Endothelial cell (in vitro differentiated cells): Measurements from ENCODE around the gene TOR1B. TPM values are rescaled to one million over a fixed set of nuclear protein-coding genes. Genes with fewer than 3 reads are reported as not detected.
A peak's percentile ranks its signal among the peaks of the same experiment; 100 is the strongest.

ENCODE experiments used
- DNase-seq: peaks from one replicate; pipeline ENCODE4 v3.0.0; 2021; ENCODE audit warnings: low spot score
- H3K27ac Mint-ChIP-seq: one replicate; pipeline ENCODE4 v1.8.0; 2021; ENCODE audit warnings: mixed read lengths, inconsistent platforms; ENCODE audit not compliant: unreplicated experiment
- H3K27me3 Mint-ChIP-seq: one replicate; pipeline ENCODE4 v1.8.0; 2021; ENCODE audit warnings: mild to moderate bottlenecking, moderate library complexity, mixed read lengths, inconsistent platforms; ENCODE audit not compliant: unreplicated experiment
- H3K36me3 Mint-ChIP-seq: one replicate; pipeline ENCODE4 v1.8.0; 2021; ENCODE audit warnings: mild to moderate bottlenecking, low read depth, mixed read lengths, inconsistent platforms; ENCODE audit not compliant: unreplicated experiment
- H3K4me1 Mint-ChIP-seq: one replicate; pipeline ENCODE4 v1.8.0; 2021; ENCODE audit warnings: mild to moderate bottlenecking, mixed read lengths, inconsistent platforms; ENCODE audit not compliant: unreplicated experiment
- H3K4me3 Mint-ChIP-seq: one replicate; pipeline ENCODE4 v1.8.0; 2021; ENCODE audit warnings: mild to moderate bottlenecking, mixed read lengths, inconsistent platforms; ENCODE audit not compliant: unreplicated experiment
- H3K9me3 Mint-ChIP-seq: one replicate; pipeline ENCODE4 v1.8.0; 2021; ENCODE audit warnings: mixed read lengths, inconsistent platforms; ENCODE audit not compliant: unreplicated experiment
- total RNA-seq: library from RNA; stranded (reverse); fragmentation: NEBNext Ultra II Directional; extraction: Animal tissue kit (Norgen Biotek cat#: 25700); gene quantifications from one replicate; pipeline ENCODE4 v1.2.1, GENCODE V29; 2021; ENCODE audit not compliant: unreplicated experiment
- TF ChIP-seq, protein P1 (sequence below): fragments of 200-600 bp; sonication (generic); IDR thresholded peaks from one replicate; pipeline ENCODE4 v1.5.0; 2021; ENCODE audit warnings: antibody characterized with exemption; ENCODE audit not compliant: unreplicated experiment

TOR1B gene
- total RNA-seq, 1 donor from 2014 or later, result 22.8 TPM

GRCh38 chr9:129822898-129823541, 20.0 kb downstream of the TOR1B start:
- DNase-seq, result peak; percentile 38
- peak overlapping the region; percentile 90 for H3K4me3 Mint-ChIP-seq
- H3K9me3 Mint-ChIP-seq, result no peaks in the 10 kb centered on the region
- TF ChIP-seq, protein P1, sequence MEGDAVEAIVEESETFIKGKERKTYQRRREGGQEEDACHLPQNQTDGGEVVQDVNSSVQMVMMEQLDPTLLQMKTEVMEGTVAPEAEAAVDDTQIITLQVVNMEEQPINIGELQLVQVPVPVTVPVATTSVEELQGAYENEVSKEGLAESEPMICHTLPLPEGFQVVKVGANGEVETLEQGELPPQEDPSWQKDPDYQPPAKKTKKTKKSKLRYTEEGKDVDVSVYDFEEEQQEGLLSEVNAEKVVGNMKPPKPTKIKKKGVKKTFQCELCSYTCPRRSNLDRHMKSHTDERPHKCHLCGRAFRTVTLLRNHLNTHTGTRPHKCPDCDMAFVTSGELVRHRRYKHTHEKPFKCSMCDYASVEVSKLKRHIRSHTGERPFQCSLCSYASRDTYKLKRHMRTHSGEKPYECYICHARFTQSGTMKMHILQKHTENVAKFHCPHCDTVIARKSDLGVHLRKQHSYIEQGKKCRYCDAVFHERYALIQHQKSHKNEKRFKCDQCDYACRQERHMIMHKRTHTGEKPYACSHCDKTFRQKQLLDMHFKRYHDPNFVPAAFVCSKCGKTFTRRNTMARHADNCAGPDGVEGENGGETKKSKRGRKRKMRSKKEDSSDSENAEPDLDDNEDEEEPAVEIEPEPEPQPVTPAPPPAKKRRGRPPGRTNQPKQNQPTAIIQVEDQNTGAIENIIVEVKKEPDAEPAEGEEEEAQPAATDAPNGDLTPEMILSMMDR, result no peak
- H3K4me1 Mint-ChIP-seq, result peaks cover 19% of the 10 kb centered on the region
- peak overlapping the region; percentile 75 for H3K27ac Mint-ChIP-seq
- no peaks in the 10 kb centered on the region for H3K27me3 Mint-ChIP-seq
- peaks cover 20% of the 10 kb centered on the region for H3K36me3 Mint-ChIP-seq

DNA sequence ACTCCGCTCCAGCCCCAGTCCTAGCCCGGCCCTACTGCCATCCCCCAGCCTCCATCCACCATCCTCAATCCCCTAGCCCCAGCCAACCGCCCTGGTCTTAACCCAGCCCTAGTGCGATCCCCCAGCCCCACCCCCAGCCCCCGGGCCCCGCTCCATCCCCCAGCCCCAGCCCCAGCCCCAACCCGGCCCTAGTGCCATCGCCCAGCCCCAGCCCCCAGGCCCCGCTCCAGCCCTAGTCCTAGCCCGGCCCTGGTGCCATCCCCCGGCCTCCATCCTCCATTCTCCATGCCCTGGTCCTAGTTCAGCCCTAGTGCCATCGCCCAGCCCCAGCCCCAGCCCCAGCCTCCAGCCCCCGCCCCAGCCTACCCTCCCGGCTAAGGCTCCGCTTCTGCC, 20.6 kb downstream of the TOR1B start:
- H3K36me3 Mint-ChIP-seq, result peaks cover 17% of the 10 kb centered on the region
- peak overlapping the region; percentile 90 for H3K4me3 Mint-ChIP-seq
- no peaks in the 10 kb centered on the region for H3K9me3 Mint-ChIP-seq
- H3K27me3 Mint-ChIP-seq, result no peaks in the 10 kb centered on the region
- TF ChIP-seq, protein P1, result no peak
- H3K27ac Mint-ChIP-seq, result no peak overlapping the region
- H3K4me1 Mint-ChIP-seq, result peaks cover 19% of the 10 kb centered on the region
- DNase-seq, result no peak

GRCh38 chr9:129823935-129824601, 21.1 kb downstream of the TOR1B start, which contains the start of gene TOR1A:
TOR1A (minus strand) TSS chr9:129824136; CDS start chr9:129824085, 51 bp downstream.
- DNase-seq, result peak; percentile 89
- Mint-ChIP-seq H3K36me3 (peaks cover 17% of the 10 kb centered on the region), H3K27ac (peak within 1 kb of the TSS; percentile 81), H3K4me3 (peak within 1 kb of the TSS; percentile 90), H3K4me1 (peaks cover 19% of the 10 kb centered on the region), H3K27me3 (no peaks in the 10 kb centered on the region), H3K9me3 (no peaks in the 10 kb centered on the region)
- TF ChIP-seq, protein P1, result no peak

DNA sequence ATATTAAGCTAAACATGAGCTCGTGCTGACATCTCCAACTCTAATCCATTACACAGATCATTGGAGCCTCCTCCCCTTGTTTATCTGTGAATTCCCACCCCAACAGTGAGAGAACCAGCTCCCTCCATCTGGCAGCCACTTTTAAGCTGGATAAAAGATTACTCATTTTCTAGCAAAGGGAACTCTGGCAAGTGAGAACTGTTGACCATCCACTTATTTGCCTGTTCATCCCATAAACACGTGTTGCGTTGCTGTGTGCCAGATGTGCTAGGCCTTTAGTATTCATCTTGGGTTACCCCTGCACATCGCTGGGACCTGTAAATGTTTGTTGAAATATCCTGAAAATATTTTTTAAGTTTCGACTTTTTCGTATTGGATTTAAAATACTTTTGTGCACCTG, 23.4 kb downstream of the TOR1B start:
- Mint-ChIP-seq H3K27ac (no peak overlapping the region), H3K4me3 (no peak overlapping the region), H3K27me3 (peaks cover 3% of the 10 kb centered on the region), H3K4me1 (peaks cover 19% of the 10 kb centered on the region), H3K36me3 (peaks cover 23% of the 10 kb centered on the region), H3K9me3 (no peaks in the 10 kb centered on the region)
- TF ChIP-seq, protein P1, result no peak
- DNase-seq, result no peak

GRCh38 chr9:129826759-129827158, 23.8 kb downstream of the TOR1B start:
- Mint-ChIP-seq H3K4me1 (peaks cover 19% of the 10 kb centered on the region), H3K36me3 (peaks cover 23% of the 10 kb centered on the region), H3K27me3 (peaks cover 3% of the 10 kb centered on the region), H3K9me3 (no peaks in the 10 kb centered on the region), H3K4me3 (no peak overlapping the region), H3K27ac (no peak overlapping the region)
- no peak for DNase-seq
- TF ChIP-seq, protein P1, result no peak
